HepG2 (cell line): Measurements from ENCODE around the gene METTL26. TPM values are rescaled to one million over a fixed set of nuclear protein-coding genes. Genes with fewer than 3 reads are reported as not detected.
A peak's percentile ranks its signal among the peaks of the same experiment; 100 is the strongest.

Source experiments
- MATR3 ChIP-seq: sonication (generic); formaldehyde crosslinking; IDR thresholded peaks from 2 replicates; pipeline ENCODE4 v1.4.0; 2020; ENCODE audit warnings: missing genetic modification reagents
- MEIS1 ChIP-seq: sonication (generic); formaldehyde crosslinking; IDR thresholded peaks from 2 replicates; pipeline ENCODE4 v1.9.0; 2021; ENCODE audit warnings: mild to moderate bottlenecking, missing genetic modification reagents, moderate library complexity, borderline replicate concordance
- NR2F2 ChIP-seq: IDR thresholded peaks from 2 replicates; pipeline ENCODE4 v1.6.1; 2012; ENCODE audit warnings: low read depth, inconsistent platforms, borderline replicate concordance
- ONECUT2 ChIP-seq: sonication (generic); formaldehyde crosslinking; IDR thresholded peaks from 2 replicates; pipeline ENCODE4 v1.4.0; 2020; ENCODE audit warnings: missing genetic modification reagents
- PPARG ChIP-seq: conservative IDR thresholded peaks from 2 replicates; pipeline ENCODE4 v1.6.1; 2016; ENCODE audit warnings: missing biosample characterization, missing genetic modification reagents
- SNAPC2 ChIP-seq: sonication (generic); formaldehyde crosslinking; IDR thresholded peaks from 2 replicates; pipeline ENCODE4 v1.8.1; 2022; ENCODE audit warnings: mild to moderate bottlenecking, missing genetic modification reagents
- SRY ChIP-seq: sonication (generic); formaldehyde crosslinking; IDR thresholded peaks from 2 replicates; pipeline ENCODE4 v1.8.0; 2022; ENCODE audit warnings: mild to moderate bottlenecking, missing genetic modification reagents
- TERF1 ChIP-seq: sonication (generic); formaldehyde crosslinking; IDR thresholded peaks from 2 replicates; pipeline ENCODE4 v1.8.0; 2022; ENCODE audit warnings: mild to moderate bottlenecking, missing genetic modification reagents, moderate library complexity
- TRIM22 ChIP-seq: fragments of 450-650 bp; IDR thresholded peaks from 2 replicates; pipeline ENCODE4 v1.6.1; 2017
- ZBTB21 ChIP-seq: sonication (generic); formaldehyde crosslinking; IDR thresholded peaks from 2 replicates; pipeline ENCODE4 v1.4.0; 2020; ENCODE audit warnings: missing genetic modification reagents
- ZNF235 ChIP-seq: sonication (generic); formaldehyde crosslinking; IDR thresholded peaks from 2 replicates; pipeline ENCODE4 v1.8.1; 2023; ENCODE audit warnings: mild to moderate bottlenecking, missing genetic modification reagents, borderline replicate concordance
- ZNF383 ChIP-seq: sonication (generic); formaldehyde crosslinking; IDR thresholded peaks from 2 replicates; pipeline ENCODE4 v1.4.0; 2020; ENCODE audit warnings: missing genetic modification reagents, mild to moderate bottlenecking, borderline replicate concordance
- ZNF44 ChIP-seq: sonication (generic); formaldehyde crosslinking; IDR thresholded peaks from 2 replicates; pipeline ENCODE4 v1.5.1; 2020; ENCODE audit warnings: mild to moderate bottlenecking, missing genetic modification reagents
- ZNF773 ChIP-seq: sonication (generic); formaldehyde crosslinking; IDR thresholded peaks from 2 replicates; pipeline ENCODE4 v1.4.0; 2020; ENCODE audit warnings: missing genetic modification reagents, borderline replicate concordance
- polyA plus RNA-seq, 8 experiments: library from polyadenylated mRNA; depleted of rRNA in 3 of 8; stranded (reverse) in 7 of 8; unstranded in 1 of 8; fragments of >200 nt; fragmentation: Illumina TruSeq in 4 of 8; extraction: Trizol in 4 of 8; gene quantifications; 2 replicates each; pipeline versions ENCODE4 v1.2.1 to v1.2.3, GENCODE V29; 2011 to 2016; ENCODE audit warnings: low read depth in 4 of 8, missing spikeins in 1 of 8, mixed read lengths in 1 of 8; ENCODE audit not compliant: insufficient read depth in 1 of 8
- total RNA-seq, 5 experiments: library from RNA; depleted of rRNA; stranded (reverse); fragments of >200 nt; fragmentation: Illumina TruSeq; extraction: Trizol; gene quantifications; 2 replicates each; pipeline ENCODE4 v1.2.3, GENCODE V29; 2016; ENCODE audit warnings: low read depth in 1 of 5
- TF ChIP-seq, protein P1 (sequence below): fragments of 450-650 bp; IDR thresholded peaks from 2 replicates; pipeline ENCODE4 v1.6.1; 2016
- TF ChIP-seq, protein P2 (sequence below): IDR thresholded peaks from 2 replicates; pipeline ENCODE4 v1.6.1; 2016
- TF ChIP-seq, protein P3 (sequence below): sonication (generic); formaldehyde crosslinking; IDR thresholded peaks from 2 replicates; pipeline ENCODE4 v1.8.1; 2023; ENCODE audit warnings: mild to moderate bottlenecking, missing genetic modification reagents
- TF ChIP-seq, protein P4 (sequence below): sonication (generic); formaldehyde crosslinking; conservative IDR thresholded peaks from 2 replicates; pipeline ENCODE4 v1.4.0; 2020; ENCODE audit warnings: missing genetic modification reagents
- TF ChIP-seq, protein P5 (sequence below): sonication (generic); formaldehyde crosslinking; IDR thresholded peaks from 2 replicates; pipeline ENCODE4 v1.9.0; 2022; ENCODE audit warnings: low read depth, missing genetic modification reagents

METTL26 gene
- total and polyA plus RNA-seq, 2 of the 13 experiments (the other 11 are each of a cell fraction or from before 2014, with no cell fraction given) = 65.5 to 70.1 TPM

DNA sequence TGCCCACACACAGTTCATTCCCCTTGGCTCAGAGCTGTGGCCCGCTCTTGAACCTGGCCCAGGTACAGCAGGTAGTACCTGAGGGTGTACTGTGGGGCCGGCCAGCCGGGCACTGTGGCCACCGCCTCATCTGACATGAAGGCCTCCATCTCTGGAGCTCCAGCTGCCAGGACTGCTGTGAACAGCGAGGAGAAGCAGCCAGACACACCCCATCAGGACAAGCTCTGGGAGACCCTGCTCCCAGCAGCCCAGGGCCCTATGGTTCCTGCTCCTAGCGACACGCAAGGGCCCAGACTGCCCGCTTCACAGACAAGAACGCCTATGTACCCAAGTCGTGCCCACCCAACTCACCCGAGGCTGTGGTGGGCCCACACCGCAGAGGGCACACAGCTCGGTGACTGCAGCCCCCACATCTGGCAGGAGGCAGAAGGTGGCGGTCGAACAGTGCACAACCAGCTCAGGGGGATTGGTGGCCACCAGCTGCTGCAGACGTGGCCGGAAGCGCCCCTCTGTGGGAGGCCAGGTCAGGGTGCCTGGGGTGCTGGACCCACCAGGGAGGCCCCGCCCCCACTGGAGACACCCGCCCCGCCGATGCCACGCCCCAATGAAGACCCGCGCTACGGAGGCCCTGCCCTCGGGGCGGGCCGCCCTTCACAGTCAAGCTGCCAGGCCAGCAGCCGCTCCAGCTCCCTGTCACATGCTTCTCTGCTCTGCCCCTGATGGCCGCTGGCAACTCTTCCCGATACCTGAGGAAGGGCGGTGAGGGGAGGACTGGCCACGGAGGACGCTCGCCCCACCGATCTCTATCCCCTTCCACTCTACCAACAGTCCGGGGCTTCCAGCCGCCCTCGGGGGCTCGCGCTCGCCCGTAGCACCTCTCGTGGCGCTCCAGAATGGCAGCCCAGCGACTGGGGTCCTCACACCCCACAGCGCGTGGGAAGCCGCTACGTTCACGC lies 43.0 kb upstream of the METTL26 start (continued):
- TF ChIP-seq, protein P1, sequence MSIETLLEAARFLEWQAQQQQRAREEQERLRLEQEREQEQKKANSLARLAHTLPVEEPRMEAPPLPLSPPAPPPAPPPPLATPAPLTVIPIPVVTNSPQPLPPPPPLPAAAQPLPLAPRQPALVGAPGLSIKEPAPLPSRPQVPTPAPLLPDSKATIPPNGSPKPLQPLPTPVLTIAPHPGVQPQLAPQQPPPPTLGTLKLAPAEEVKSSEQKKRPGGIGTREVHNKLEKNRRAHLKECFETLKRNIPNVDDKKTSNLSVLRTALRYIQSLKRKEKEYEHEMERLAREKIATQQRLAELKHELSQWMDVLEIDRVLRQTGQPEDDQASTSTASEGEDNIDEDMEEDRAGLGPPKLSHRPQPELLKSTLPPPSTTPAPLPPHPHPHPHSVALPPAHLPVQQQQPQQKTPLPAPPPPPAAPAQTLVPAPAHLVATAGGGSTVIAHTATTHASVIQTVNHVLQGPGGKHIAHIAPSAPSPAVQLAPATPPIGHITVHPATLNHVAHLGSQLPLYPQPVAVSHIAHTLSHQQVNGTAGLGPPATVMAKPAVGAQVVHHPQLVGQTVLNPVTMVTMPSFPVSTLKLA = no peak
- TF ChIP-seq ONECUT2 (no peak), ZNF44 (CRISPR knock-in tag) (no peak), TERF1 (no peak), NR2F2 (no peak), ZBTB21 (CRISPR knock-in tag) (no peak), ZNF773 (CRISPR knock-in tag) (no peak), ZNF383 (CRISPR knock-in tag) (no peak), PPARG (CRISPR knock-in tag) (no peak), ZNF235 (CRISPR knock-in tag) (no peak), MEIS1 (CRISPR knock-in tag) (peak; percentile 59; the same call in 1 of the 2 replicates), SRY (CRISPR knock-in tag) (peak; percentile 79), TRIM22 (no peak), SNAPC2 (CRISPR knock-in tag) (no peak), MATR3 (CRISPR knock-in tag) (no peak)
- TF ChIP-seq, protein P2, sequence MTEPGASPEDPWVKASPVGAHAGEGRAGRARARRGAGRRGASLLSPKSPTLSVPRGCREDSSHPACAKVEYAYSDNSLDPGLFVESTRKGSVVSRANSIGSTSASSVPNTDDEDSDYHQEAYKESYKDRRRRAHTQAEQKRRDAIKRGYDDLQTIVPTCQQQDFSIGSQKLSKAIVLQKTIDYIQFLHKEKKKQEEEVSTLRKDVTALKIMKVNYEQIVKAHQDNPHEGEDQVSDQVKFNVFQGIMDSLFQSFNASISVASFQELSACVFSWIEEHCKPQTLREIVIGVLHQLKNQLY (CRISPR knock-in tag) = no peak
- TF ChIP-seq, protein P3, sequence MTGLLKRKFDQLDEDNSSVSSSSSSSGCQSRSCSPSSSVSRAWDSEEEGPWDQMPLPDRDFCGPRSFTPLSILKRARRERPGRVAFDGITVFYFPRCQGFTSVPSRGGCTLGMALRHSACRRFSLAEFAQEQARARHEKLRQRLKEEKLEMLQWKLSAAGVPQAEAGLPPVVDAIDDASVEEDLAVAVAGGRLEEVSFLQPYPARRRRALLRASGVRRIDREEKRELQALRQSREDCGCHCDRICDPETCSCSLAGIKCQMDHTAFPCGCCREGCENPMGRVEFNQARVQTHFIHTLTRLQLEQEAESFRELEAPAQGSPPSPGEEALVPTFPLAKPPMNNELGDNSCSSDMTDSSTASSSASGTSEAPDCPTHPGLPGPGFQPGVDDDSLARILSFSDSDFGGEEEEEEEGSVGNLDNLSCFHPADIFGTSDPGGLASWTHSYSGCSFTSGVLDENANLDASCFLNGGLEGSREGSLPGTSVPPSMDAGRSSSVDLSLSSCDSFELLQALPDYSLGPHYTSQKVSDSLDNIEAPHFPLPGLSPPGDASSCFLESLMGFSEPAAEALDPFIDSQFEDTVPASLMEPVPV = 0 out of 2 replicates have a peak, but pooled peaks have one; percentile 48
- TF ChIP-seq, protein P4, sequence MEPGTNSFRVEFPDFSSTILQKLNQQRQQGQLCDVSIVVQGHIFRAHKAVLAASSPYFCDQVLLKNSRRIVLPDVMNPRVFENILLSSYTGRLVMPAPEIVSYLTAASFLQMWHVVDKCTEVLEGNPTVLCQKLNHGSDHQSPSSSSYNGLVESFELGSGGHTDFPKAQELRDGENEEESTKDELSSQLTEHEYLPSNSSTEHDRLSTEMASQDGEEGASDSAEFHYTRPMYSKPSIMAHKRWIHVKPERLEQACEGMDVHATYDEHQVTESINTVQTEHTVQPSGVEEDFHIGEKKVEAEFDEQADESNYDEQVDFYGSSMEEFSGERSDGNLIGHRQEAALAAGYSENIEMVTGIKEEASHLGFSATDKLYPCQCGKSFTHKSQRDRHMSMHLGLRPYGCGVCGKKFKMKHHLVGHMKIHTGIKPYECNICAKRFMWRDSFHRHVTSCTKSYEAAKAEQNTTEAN (CRISPR knock-in tag) = no peak
- TF ChIP-seq, protein P5, sequence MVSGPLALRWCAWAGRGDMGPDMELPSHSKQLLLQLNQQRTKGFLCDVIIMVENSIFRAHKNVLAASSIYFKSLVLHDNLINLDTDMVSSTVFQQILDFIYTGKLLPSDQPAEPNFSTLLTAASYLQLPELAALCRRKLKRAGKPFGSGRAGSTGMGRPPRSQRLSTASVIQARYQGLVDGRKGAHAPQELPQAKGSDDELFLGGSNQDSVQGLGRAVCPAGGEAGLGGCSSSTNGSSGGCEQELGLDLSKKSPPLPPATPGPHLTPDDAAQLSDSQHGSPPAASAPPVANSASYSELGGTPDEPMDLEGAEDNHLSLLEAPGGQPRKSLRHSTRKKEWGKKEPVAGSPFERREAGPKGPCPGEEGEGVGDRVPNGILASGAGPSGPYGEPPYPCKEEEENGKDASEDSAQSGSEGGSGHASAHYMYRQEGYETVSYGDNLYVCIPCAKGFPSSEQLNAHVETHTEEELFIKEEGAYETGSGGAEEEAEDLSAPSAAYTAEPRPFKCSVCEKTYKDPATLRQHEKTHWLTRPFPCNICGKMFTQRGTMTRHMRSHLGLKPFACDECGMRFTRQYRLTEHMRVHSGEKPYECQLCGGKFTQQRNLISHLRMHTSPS (CRISPR knock-in tag) = no peak
